GM12891 (cell line): ENCODE results near the gene CELSR1.

ENCODE experiments used
- DNase-seq: peaks from one replicate; pipeline ENCODE4 v3.0.0; 2011; ENCODE audit warnings: low spot score; ENCODE audit not compliant: insufficient read length
- FAIRE-seq: peaks from 2 replicates; lab custom pipeline; 2011; peaks lifted over from hg19 to GRCh38; lab: Jason Lieb, UNC
- PAX5 ChIP-seq: IDR thresholded peaks from 2 replicates; pipeline ENCODE4 v1.6.1; 2011; ENCODE audit warnings: low read length, moderate library complexity, mild to moderate bottlenecking; ENCODE audit not compliant: insufficient read depth, severe bottlenecking
- POLR2A ChIP-seq: IDR thresholded peaks from 2 replicates; pipeline ENCODE4 v1.6.1; 2011; ENCODE audit warnings: low read depth, low read length, control low read depth
- POLR2AphosphoS5 ChIP-seq: IDR thresholded peaks from 2 replicates; pipeline ENCODE4 v1.6.1; 2011; ENCODE audit warnings: low read depth, low read length, control low read depth
- POU2F2 ChIP-seq: IDR thresholded peaks from 2 replicates; pipeline ENCODE4 v1.6.1; 2011; ENCODE audit warnings: low read depth, mild to moderate bottlenecking, control low read depth, low read length, moderate library complexity
- SPI1 ChIP-seq: IDR thresholded peaks from 2 replicates; pipeline ENCODE4 v1.6.1; 2011; ENCODE audit warnings: low read depth, low read length, control low read depth
- TAF1 ChIP-seq: IDR thresholded peaks from 2 replicates; pipeline ENCODE4 v1.6.1; 2011; ENCODE audit warnings: low read depth, low read length, control low read depth

The CELSR1 gene

GRCh38 chr22:46456818-46457163 is 80.6 kb downstream of the CELSR1 start:
- FAIRE-seq: no peak
- DNase-seq: no peak
- TF ChIP-seq TAF1 (no peak), POLR2A (no peak), PAX5 (no peak), SPI1 (no peak), POLR2AphosphoS5 (no peak), POU2F2 (no peak)

- FAIRE-seq: no peak
- no peak for TF ChIP-seq POLR2AphosphoS5
- no peak for TF ChIP-seq POU2F2
- no peak for TF ChIP-seq POLR2A
- TF ChIP-seq PAX5: no peak
- TF ChIP-seq TAF1: no peak
- TF ChIP-seq SPI1: no peak
- no peak for DNase-seq
These were observed 82.0 kb downstream of the CELSR1 start for GRCh38 chr22:46455446-46455845.

- TF ChIP-seq SPI1: no peak
- DNase-seq (no peak), FAIRE-seq (no peak)
These were observed 82.7 kb downstream of the CELSR1 start for GRCh38 chr22:46454504-46455269.

- DNase-seq (no peak), FAIRE-seq (no peak)
- no peak for TF ChIP-seq SPI1
- TF ChIP-seq POU2F2: no peak
- TF ChIP-seq POLR2A: no peak
- no peak for TF ChIP-seq TAF1
- no peak for TF ChIP-seq PAX5
These were observed 83.5 kb downstream of the CELSR1 start for GRCh38 chr22:46453829-46454503.

- TF ChIP-seq POLR2A (no peak), SPI1 (no peak), POU2F2 (no peak), POLR2AphosphoS5 (no peak), TAF1 (no peak), PAX5 (no peak)
- no peak for DNase-seq
- no peak for FAIRE-seq
These were observed 84.2 kb downstream of the CELSR1 start for GRCh38 chr22:46453006-46453828.

- DNase-seq: no peak
- no peak for FAIRE-seq
- TF ChIP-seq POU2F2 (no peak), TAF1 (no peak), SPI1 (no peak), POLR2A (no peak), PAX5 (no peak), POLR2AphosphoS5 (no peak)
These were observed 85.0 kb downstream of the CELSR1 start for GRCh38 chr22:46452195-46453005.

- FAIRE-seq (no peak), DNase-seq (no peak)
- TF ChIP-seq POLR2AphosphoS5 (no peak), SPI1 (no peak), TAF1 (no peak), POU2F2 (no peak), POLR2A (no peak), PAX5 (no peak)
These were observed 85.7 kb downstream of the CELSR1 start for GRCh38 chr22:46451741-46452140.

- TF ChIP-seq SPI1 (no peak), POLR2A (no peak), PAX5 (no peak), TAF1 (no peak), POLR2AphosphoS5 (no peak), POU2F2 (no peak)
- DNase-seq (no peak), FAIRE-seq (no peak)
These were observed 86.4 kb downstream of the CELSR1 start for GRCh38 chr22:46450931-46451561.
